Measurements from ENCODE around the gene FGD4.

GRCh38 chr12:32398181-32398580, 1.2 kb upstream of the FGD4 start:
- TF ChIP-seq CTCF (IDR thresholded peaks at IDR 0.05) (no peak), ZFX (IDR thresholded peaks at IDR 0.05; ENCODE audit: borderline replicate concordance) (no peak)

Measured in 22Rv1 (cell line).